ENCODE measurements around the gene EIF1AD. TPM values are rescaled to one million over a fixed set of nuclear protein-coding genes. Genes with fewer than 3 reads are reported as not detected.

Gene EIF1AD
- total and polyA plus RNA-seq, 9 of the 15 experiments (the other 6 are each of a cell fraction or from before 2014, with no cell fraction given) = 50.1 to 98.8 (median 58.7) TPM

DNA sequence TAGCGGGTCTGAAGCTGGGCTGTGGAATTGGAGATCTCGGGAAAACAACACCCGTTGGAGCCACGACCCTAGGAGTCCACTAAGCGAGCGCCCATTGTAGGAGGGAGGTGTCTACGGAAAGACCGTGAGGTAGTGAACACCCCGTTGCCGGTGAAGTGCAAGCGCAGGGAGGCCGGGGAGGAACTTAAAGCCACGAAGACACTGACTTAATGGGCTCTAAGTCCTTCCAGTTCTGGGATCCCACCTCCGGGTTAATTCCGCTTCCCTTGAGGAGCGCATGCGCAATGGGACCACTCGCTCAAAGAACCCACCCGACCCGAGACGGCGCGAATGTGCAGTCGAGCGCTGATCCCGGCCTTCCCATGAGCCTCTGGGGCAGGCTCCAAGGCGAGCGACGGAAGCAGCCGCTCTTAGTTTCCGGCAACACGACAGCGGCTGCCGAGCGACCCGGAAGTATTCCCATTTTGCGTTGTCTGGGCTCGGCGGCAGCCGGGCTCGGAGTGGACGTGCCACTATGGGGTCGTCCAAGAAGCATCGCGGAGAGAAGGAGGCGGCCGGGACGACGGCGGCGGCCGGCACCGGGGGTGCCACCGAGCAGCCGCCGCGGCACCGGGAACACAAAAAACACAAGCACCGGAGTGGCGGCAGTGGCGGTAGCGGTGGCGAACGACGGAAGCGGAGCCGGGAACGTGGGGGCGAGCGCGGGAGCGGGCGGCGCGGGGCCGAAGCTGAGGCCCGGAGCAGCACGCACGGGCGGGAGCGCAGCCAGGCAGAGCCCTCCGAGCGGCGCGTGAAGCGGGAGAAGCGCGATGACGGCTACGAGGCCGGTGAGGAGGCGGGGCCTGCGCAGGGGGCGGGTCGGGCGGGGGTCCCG is 40.5 kb downstream of the EIF1AD start, which contains the start of gene SART1 (continued):
- TF ChIP-seq YY1 (IDR thresholded peaks at IDR 0.05; ENCODE audit: borderline replicate concordance in 1 of 3, control insufficient read depth in 1 of 3, extremely low read depth in 1 of 3, insufficient read depth in 3 of 3, insufficient read length in 1 of 3, insufficient replicate concordance in 2 of 3, low read depth in 1 of 3, low read length in 2 of 3) (peak in 2 of 3 experiments; percentile 77 to 78), SMAD3 (CRISPR knock-in tag; conservative IDR thresholded peaks at IDR 0.05) (no peak), ZNF217 (CRISPR knock-in tag; IDR thresholded peaks at IDR 0.05) (no peak), ZNF197 (CRISPR knock-in tag; IDR thresholded peaks at IDR 0.05; ENCODE audit: low read depth) (0 out of 2 replicates have a peak, but pooled peaks have one; percentile 44), NR1H2 (CRISPR knock-in tag; IDR thresholded peaks at IDR 0.05) (no peak), RB1 (IDR thresholded peaks at IDR 0.05; ENCODE audit: low read depth) (peak; percentile 73; the same call in 1 of the 2 replicates), NFATC3 (IDR thresholded peaks at IDR 0.05) (no peak)
- TF ChIP-seq, protein P1, sequence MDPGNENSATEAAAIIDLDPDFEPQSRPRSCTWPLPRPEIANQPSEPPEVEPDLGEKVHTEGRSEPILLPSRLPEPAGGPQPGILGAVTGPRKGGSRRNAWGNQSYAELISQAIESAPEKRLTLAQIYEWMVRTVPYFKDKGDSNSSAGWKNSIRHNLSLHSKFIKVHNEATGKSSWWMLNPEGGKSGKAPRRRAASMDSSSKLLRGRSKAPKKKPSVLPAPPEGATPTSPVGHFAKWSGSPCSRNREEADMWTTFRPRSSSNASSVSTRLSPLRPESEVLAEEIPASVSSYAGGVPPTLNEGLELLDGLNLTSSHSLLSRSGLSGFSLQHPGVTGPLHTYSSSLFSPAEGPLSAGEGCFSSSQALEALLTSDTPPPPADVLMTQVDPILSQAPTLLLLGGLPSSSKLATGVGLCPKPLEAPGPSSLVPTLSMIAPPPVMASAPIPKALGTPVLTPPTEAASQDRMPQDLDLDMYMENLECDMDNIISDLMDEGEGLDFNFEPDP (CRISPR knock-in tag; IDR thresholded peaks at IDR 0.05) = no peak
- TF ChIP-seq, protein P2, sequence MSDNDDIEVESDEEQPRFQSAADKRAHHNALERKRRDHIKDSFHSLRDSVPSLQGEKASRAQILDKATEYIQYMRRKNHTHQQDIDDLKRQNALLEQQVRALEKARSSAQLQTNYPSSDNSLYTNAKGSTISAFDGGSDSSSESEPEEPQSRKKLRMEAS (CRISPR knock-in tag; IDR thresholded peaks at IDR 0.05) = peak; percentile 40; the same call in 1 of the 2 replicates
- TF ChIP-seq, protein P3, sequence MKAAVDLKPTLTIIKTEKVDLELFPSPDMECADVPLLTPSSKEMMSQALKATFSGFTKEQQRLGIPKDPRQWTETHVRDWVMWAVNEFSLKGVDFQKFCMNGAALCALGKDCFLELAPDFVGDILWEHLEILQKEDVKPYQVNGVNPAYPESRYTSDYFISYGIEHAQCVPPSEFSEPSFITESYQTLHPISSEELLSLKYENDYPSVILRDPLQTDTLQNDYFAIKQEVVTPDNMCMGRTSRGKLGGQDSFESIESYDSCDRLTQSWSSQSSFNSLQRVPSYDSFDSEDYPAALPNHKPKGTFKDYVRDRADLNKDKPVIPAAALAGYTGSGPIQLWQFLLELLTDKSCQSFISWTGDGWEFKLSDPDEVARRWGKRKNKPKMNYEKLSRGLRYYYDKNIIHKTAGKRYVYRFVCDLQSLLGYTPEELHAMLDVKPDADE (conservative IDR thresholded peaks at IDR 0.05; ENCODE audit: control insufficient read depth, low read depth, low read length) = peak; percentile 83
- TF ChIP-seq, protein P4, sequence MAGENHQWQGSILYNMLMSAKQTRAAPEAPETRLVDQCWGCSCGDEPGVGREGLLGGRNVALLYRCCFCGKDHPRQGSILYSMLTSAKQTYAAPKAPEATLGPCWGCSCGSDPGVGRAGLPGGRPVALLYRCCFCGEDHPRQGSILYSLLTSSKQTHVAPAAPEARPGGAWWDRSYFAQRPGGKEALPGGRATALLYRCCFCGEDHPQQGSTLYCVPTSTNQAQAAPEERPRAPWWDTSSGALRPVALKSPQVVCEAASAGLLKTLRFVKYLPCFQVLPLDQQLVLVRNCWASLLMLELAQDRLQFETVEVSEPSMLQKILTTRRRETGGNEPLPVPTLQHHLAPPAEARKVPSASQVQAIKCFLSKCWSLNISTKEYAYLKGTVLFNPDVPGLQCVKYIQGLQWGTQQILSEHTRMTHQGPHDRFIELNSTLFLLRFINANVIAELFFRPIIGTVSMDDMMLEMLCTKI (IDR thresholded peaks at IDR 0.05; ENCODE audit: partially characterized antibody) = no peak
- TF ChIP-seq, protein P5, sequence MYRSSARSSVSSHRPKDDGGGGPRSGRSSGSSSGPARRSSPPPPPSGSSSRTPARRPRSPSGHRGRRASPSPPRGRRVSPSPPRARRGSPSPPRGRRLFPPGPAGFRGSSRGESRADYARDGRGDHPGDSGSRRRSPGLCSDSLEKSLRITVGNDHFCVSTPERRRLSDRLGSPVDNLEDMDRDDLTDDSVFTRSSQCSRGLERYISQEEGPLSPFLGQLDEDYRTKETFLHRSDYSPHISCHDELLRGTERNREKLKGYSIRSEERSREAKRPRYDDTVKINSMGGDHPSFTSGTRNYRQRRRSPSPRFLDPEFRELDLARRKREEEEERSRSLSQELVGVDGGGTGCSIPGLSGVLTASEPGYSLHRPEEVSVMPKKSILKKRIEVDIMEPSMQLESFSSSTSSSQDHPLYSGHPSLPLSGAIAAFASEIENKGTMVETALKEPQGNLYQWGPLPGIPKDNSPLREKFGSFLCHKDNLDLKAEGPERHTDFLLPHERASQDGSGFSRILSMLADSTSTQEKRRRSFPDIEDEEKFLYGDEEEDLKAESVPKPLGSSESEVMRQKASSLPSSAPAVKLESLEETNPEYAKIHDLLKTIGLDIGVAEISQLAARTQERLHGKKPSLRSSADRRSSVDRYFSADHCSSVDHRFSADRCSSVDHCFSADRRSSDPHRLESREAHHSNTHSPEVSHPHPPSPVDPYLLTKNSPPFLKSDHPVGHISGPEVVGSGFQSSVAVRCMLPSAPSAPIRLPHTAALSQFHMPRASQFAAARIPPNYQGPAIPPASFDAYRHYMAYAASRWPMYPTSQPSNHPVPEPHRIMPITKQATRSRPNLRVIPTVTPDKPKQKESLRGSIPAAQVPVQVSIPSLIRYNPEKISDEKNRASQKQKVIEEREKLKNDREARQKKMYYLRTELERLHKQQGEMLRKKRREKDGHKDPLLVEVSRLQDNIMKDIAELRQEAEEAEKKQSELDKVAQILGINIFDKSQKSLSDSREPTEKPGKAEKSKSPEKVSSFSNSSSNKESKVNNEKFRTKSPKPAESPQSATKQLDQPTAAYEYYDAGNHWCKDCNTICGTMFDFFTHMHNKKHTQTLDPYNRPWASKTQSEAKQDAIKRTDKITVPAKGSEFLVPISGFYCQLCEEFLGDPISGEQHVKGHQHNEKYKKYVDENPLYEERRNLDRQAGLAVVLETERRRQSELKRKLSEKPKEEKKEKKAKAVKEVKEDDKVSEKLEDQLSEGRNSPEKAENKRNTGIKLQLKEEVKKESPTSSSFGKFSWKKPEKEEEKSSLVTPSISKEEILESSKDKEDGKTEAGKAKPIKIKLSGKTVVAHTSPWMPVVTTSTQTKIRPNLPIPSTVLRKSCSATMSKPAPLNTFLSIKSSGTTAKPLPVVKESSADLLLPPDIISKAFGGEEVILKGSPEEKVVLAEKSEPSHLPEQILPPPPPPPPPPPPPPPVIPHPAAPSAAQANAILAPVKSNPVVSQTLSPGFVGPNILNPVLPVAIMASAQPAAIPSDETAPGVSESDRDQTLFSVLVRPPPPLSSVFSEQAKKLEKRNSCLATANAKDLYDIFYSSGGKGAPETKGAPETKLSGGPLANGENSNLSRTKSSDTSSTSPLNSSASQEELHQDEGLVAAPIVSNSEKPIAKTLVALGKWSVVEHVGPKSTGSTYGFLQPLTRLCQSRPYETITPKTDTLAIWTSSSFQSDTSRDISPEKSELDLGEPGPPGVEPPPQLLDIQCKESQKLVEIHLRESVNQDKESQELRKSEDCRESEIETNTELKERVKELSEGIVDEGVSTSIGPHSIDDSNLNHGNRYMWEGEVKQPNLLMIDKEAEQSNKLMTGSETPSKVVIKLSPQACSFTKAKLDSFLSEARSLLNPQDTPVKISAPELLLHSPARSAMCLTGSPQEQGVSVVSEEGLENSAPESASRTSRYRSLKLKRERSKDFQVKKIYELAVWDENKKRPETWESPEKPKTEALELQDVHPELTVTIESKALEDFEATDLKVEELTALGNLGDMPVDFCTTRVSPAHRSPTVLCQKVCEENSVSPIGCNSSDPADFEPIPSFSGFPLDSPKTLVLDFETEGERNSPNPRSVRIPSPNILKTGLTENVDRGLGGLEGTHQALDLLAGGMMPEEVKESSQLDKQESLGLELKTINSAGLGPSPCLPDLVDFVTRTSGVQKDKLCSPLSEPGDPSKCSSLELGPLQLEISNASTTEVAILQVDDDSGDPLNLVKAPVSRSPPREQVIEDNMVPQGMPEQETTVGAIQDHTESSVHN (IDR thresholded peaks at IDR 0.05; ENCODE audit: borderline replicate concordance in 1 of 2, low read depth in 1 of 2) = no peak

All from K562 (cell line).